Peyer's patch (tissue), 4 donors: ENCODE results near the gene PARP1. TPM values are rescaled to one million over a fixed set of nuclear protein-coding genes. Genes with fewer than 3 reads are reported as not detected.
A peak's percentile ranks its signal among the peaks of the same experiment; 100 is the strongest.

ENCODE experiments used
- DNase-seq, 3 donors: peaks; one replicate each; pipeline ENCODE4 v3.0.0-alpha.2; 2017 to 2019
- H3K27ac ChIP-seq, 4 donors: fragments of 200-600 bp; sonication (generic); one replicate each; pipeline ENCODE4 v1.5.1; 2016 to 2019
- H3K27me3 ChIP-seq, 2 donors: fragments of 200-600 bp; sonication (generic); one replicate each; pipeline ENCODE4 v1.5.1; 2019
- H3K36me3 ChIP-seq, 3 donors: fragments of 200-600 bp; sonication (generic); one replicate each; pipeline ENCODE4 v1.5.1; 2016 to 2019
- H3K4me1 ChIP-seq, 4 donors: fragments of 200-600 bp; sonication (generic); one replicate each; pipeline ENCODE4 v1.5.1; 2016 to 2019
- H3K4me3 ChIP-seq, 4 donors: fragments of 200-600 bp; sonication (generic); 1 replicate in 3 of 4; 2 replicates in 1 of 4; pipeline ENCODE4 v1.5.1; 2016 to 2019; ENCODE audit warnings: mild to moderate bottlenecking in 1 of 4
- H3K9me3 ChIP-seq, 4 donors: fragments of 200-600 bp; sonication (generic); one replicate each; pipeline ENCODE4 v1.5.1; 2016 to 2019; ENCODE audit warnings: mild to moderate bottlenecking in 1 of 4
- POLR2A ChIP-seq, 2 donors: fragments of 450-650 bp; IDR thresholded peaks; one replicate each; pipeline ENCODE4 v1.5.1; 2017; ENCODE audit warnings: antibody characterized with exemption in 2 of 2, mild to moderate bottlenecking in 2 of 2, moderate library complexity in 2 of 2
- total RNA-seq, 4 donors: library from RNA; depleted of rRNA; stranded (reverse); fragments of >200 nt; gene quantifications; one replicate each; pipeline ENCODE4 v1.1.0, GENCODE V29; 2016
- TF ChIP-seq, protein P1 (sequence below), 6 experiments: fragments of 450-650 bp in 4 of 6; fragments of 200-600 bp in 2 of 6; sonication (generic) in 1 of 6; IDR thresholded peaks; one replicate each; pipeline ENCODE4 v1.5.1; 2017 to 2019; ENCODE audit warnings: antibody characterized with exemption in 6 of 6, mild to moderate bottlenecking in 3 of 6, moderate library complexity in 1 of 6

PARP1 gene
- total RNA-seq, 4 donors from 2014 or later: 25.2 to 145 (median 54.4) TPM

DNA sequence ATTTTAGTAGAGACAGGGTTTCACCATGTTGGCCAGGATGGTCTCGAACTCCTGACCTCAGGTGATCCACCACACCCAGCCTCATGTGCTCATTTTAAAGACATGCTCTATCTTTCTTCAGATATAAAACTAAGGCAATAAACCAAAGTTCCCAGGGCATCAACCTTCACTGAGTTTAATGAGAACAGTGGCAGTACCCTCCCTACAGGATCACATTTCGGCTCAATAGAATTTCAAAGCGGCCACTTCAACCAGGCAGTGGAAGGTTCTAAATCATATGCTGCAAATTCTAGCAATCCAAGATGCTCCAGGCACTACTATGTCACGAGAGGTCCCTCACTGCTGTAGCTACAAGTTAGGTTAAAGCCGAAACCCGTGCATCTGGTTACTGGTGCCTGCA, 45.5 kb downstream of the PARP1 start:
- TF ChIP-seq, protein P1, sequence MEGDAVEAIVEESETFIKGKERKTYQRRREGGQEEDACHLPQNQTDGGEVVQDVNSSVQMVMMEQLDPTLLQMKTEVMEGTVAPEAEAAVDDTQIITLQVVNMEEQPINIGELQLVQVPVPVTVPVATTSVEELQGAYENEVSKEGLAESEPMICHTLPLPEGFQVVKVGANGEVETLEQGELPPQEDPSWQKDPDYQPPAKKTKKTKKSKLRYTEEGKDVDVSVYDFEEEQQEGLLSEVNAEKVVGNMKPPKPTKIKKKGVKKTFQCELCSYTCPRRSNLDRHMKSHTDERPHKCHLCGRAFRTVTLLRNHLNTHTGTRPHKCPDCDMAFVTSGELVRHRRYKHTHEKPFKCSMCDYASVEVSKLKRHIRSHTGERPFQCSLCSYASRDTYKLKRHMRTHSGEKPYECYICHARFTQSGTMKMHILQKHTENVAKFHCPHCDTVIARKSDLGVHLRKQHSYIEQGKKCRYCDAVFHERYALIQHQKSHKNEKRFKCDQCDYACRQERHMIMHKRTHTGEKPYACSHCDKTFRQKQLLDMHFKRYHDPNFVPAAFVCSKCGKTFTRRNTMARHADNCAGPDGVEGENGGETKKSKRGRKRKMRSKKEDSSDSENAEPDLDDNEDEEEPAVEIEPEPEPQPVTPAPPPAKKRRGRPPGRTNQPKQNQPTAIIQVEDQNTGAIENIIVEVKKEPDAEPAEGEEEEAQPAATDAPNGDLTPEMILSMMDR (IDR thresholded peaks at IDR 0.05): no peak
- TF ChIP-seq POLR2A (IDR thresholded peaks at IDR 0.05): no peak
- no peak overlapping the region for H3K27ac ChIP-seq
- DNase-seq: no peak
- H3K4me1 ChIP-seq: no peaks in the 10 kb centered on the region
- H3K36me3 ChIP-seq: peaks cover 0 to 87% (median 0%) of the 10 kb centered on the region in 3 donors
- no peaks in the 10 kb centered on the region for H3K9me3 ChIP-seq
- H3K4me3 ChIP-seq: no peak overlapping the region
- H3K27me3 ChIP-seq: no peaks in the 10 kb centered on the region

DNA sequence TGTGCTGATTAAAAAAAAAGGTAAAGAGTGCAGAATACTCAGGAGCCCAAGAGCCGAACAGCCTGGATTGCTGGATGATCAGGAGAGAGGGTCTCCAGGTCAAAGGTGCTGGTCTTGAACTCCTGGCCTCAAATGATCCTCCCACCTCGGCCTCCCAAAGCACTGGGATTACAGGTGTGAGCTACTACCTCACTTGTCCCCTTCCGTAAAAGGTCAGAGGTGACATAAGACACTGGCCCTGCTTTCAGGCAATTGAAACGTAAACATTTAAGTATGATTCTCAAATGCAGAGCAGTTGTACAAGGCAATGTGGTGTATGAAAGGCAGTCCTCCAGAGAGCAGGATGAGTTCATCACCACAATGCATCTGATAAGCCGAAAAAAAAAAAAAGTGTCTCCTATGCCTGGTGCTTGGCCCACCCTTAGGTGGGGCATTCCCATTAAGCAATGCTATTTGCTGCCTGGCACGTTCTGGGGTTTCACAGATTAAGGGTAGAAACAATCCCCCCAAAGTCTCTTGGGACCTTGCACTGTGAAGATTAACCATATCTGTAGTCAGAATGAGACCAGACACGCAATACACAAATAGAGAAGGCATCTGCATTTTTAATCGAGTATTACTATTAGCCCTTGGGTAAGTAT, 47.7 kb downstream of the PARP1 start:
- DNase-seq: no peak
- TF ChIP-seq, protein P1 (IDR thresholded peaks at IDR 0.05): no peak
- TF ChIP-seq POLR2A (IDR thresholded peaks at IDR 0.05): no peak
- peaks cover 0 to 66% (median 0%) of the 10 kb centered on the region in 3 donors for H3K36me3 ChIP-seq
- no peaks in the 10 kb centered on the region for H3K27me3 ChIP-seq
- no peak overlapping the region for H3K27ac ChIP-seq
- no peaks in the 10 kb centered on the region for H3K9me3 ChIP-seq
- H3K4me1 ChIP-seq: no peaks in the 10 kb centered on the region
- no peak overlapping the region for H3K4me3 ChIP-seq

- TF ChIP-seq, protein P1 (IDR thresholded peaks at IDR 0.05): no peak
- TF ChIP-seq POLR2A (IDR thresholded peaks at IDR 0.05): no peak
- DNase-seq: no peak
- Histone ChIP-seq H3K27ac (no peak overlapping the region), H3K4me3 (no peak overlapping the region), H3K36me3 (peaks cover 0 to 39% (median 0%) of the 10 kb centered on the region in 3 donors), H3K27me3 (no peaks in the 10 kb centered on the region), H3K9me3 (no peaks in the 10 kb centered on the region), H3K4me1 (no peaks in the 10 kb centered on the region)
Observed at GRCh38 chr1:226357416-226357815, 50.5 kb downstream of the PARP1 start.

GRCh38 chr1:226355669-226356551, 52.0 kb downstream of the PARP1 start:
- no peaks in the 10 kb centered on the region for H3K9me3 ChIP-seq
- TF ChIP-seq, protein P1 (IDR thresholded peaks at IDR 0.05): no peak
- no peak for TF ChIP-seq POLR2A (IDR thresholded peaks at IDR 0.05)
- H3K27me3 ChIP-seq: no peaks in the 10 kb centered on the region
- peak overlapping the region in 1 of 4 donors; percentile 1 for H3K27ac ChIP-seq
- no peak for DNase-seq
- H3K36me3 ChIP-seq: peaks cover 0 to 25% (median 0%) of the 10 kb centered on the region in 3 donors
- no peak overlapping the region for H3K4me3 ChIP-seq
- no peaks in the 10 kb centered on the region for H3K4me1 ChIP-seq

DNA sequence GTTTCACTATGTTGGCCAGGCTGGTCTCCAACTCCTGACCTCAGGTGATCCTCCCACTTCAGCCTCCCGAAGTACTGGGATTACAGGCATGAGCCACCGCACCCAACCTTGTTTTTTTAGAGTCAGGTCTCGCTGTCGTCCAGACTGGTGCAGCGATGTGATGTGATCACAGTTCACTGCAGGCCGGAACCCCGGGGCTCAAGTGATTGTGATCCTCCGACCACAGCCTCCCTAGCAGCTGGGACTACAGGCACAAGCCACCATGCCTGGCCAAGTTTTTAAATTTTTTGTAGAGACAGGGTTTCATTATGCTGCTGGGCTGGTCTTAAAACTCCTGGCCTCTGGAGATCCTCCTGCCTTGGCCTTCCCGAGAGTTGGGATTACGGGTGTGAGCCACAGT, 52.9 kb downstream of the PARP1 start:
- H3K4me3 ChIP-seq: no peak overlapping the region
- no peak overlapping the region for H3K27ac ChIP-seq
- peaks cover 0 to 16% (median 0%) of the 10 kb centered on the region in 3 donors for H3K36me3 ChIP-seq
- no peaks in the 10 kb centered on the region for H3K27me3 ChIP-seq
- no peaks in the 10 kb centered on the region for H3K9me3 ChIP-seq
- H3K4me1 ChIP-seq: peaks cover 0 to 7% (median 2%) of the 10 kb centered on the region in 4 donors
- DNase-seq: no peak
- no peak for TF ChIP-seq POLR2A (IDR thresholded peaks at IDR 0.05)
